Activated gamma-delta T cell treated with anti-CD3 and anti-CD28 coated beads, Interleukin-2, amount 50 U/mL, for 16 hours (primary cell): ENCODE results near the gene IGFLR1.

Experiments used
- DNase-seq: peaks from one replicate; pipeline ENCODE4 v3.0.0-alpha.2; 2020; ENCODE audit warnings: low read depth

The IGFLR1 gene

GRCh38 chr19:35755550-35756376 is 13.5 kb upstream of the IGFLR1 start:
- no peak for DNase-seq

- DNase-seq, result no peak
Observed at GRCh38 chr19:35755131-35755549, 12.9 kb upstream of the IGFLR1 start.

GRCh38 chr19:35754370-35755130 is 12.3 kb upstream of the IGFLR1 start:
- no peak for DNase-seq

GRCh38 chr19:35753634-35754369 is 11.6 kb upstream of the IGFLR1 start:
- DNase-seq, result no peak

GRCh38 chr19:35752746-35753350 is 10.6 kb upstream of the IGFLR1 start:
- no peak for DNase-seq

GRCh38 chr19:35751839-35752745 is 9.8 kb upstream of the IGFLR1 start:
- no peak for DNase-seq

- DNase-seq, result no peak
Observed at GRCh38 chr19:35750167-35750566, 7.9 kb upstream of the IGFLR1 start.

GRCh38 chr19:35748106-35749020 is 6.1 kb upstream of the IGFLR1 start, which contains the start of gene LIN37:
Gene LIN37 (plus strand): TSS chr19:35748576. CDS start chr19:35748725, 149 bp downstream.
- DNase-seq, result peak; percentile 99

- no peak for DNase-seq
Observed at GRCh38 chr19:35746531-35746930, 4.3 kb upstream of the IGFLR1 start.

GRCh38 chr19:35746087-35746462 is 3.8 kb upstream of the IGFLR1 start:
- no peak for DNase-seq

- DNase-seq, result peak; percentile 93
Observed at GRCh38 chr19:35745328-35746086, 3.3 kb upstream of the IGFLR1 start, which contains the start of the genes PSENEN and U2AF1L4. Gene PSENEN (plus strand): TSS chr19:35745651. CDS start chr19:35745931, 280 bp downstream. Gene U2AF1L4 (minus strand): TSS chr19:35745418. CDS start chr19:35745391, 27 bp downstream.

GRCh38 chr19:35744430-35745327 is 2.4 kb upstream of the IGFLR1 start:
- DNase-seq, result peak; percentile 91

GRCh38 chr19:35743640-35744429 is 1.6 kb upstream of the IGFLR1 start:
- DNase-seq, result no peak

- DNase-seq, result no peak
Observed at GRCh38 chr19:35741203-35741515, 1.1 kb downstream of the IGFLR1 start.

- DNase-seq, result peak; percentile 94
Observed at GRCh38 chr19:35740423-35741202, 1.6 kb downstream of the IGFLR1 start.

- no peak for DNase-seq
Observed at GRCh38 chr19:35740108-35740422, 2.2 kb downstream of the IGFLR1 start.
